ENCODE results near the gene WIZ.
A peak's percentile ranks its signal among the peaks of the same experiment; 100 is the strongest.

WIZ gene

DNA sequence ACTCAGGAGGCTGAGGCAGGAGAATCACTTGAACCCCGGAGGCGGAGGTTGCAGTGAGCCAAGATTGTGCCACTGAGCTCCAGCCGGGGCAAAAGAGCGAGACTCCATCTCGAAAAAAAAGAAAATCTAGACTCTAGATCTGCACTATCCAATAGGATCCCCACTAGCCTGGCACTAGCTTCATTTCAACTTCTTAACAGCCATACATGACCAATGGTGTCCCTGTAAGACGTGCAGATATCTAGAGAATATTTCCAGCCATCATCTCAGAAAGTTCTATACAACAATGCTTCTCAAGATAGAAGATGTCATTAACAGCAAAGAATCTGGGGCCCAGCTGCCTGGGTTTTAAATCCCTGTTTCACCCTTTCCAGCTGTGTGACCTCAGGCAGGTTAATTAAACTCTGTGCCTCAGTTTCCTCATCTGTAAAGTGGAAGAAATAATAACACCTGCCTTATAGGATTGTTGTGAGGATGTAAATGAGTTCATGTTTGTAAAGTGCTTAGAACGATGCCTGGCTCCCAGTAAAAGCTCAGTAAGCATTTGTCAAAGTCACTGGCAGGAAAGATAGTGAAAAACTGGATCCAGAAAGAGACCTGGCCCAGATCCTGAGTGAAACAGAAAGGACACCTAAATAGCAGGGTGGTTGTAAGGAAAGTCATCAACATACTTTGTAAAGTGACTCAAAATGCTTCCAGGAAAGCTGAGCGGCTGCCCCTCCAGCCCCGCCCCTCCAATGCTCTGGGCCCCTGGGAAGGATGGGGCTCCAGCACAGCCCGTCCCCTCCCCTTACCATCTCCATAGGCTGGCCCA is 13.5 kb downstream of the WIZ start:
- Histone ChIP-seq H3K36me3 (peaks cover 4% of the 10 kb centered on the region; the same call in 1 of the 2 replicates), H3K27me3 (ENCODE audit: insufficient read depth, low read depth, severe bottlenecking) (no peaks in the 10 kb centered on the region), H3K4me3 (ENCODE audit: low read depth, low read length) (no peak overlapping the region), H3K27ac (no peak overlapping the region), H3K9me3 (ENCODE audit: severe bottlenecking) (no peaks in the 10 kb centered on the region)
- TF ChIP-seq, protein P1, sequence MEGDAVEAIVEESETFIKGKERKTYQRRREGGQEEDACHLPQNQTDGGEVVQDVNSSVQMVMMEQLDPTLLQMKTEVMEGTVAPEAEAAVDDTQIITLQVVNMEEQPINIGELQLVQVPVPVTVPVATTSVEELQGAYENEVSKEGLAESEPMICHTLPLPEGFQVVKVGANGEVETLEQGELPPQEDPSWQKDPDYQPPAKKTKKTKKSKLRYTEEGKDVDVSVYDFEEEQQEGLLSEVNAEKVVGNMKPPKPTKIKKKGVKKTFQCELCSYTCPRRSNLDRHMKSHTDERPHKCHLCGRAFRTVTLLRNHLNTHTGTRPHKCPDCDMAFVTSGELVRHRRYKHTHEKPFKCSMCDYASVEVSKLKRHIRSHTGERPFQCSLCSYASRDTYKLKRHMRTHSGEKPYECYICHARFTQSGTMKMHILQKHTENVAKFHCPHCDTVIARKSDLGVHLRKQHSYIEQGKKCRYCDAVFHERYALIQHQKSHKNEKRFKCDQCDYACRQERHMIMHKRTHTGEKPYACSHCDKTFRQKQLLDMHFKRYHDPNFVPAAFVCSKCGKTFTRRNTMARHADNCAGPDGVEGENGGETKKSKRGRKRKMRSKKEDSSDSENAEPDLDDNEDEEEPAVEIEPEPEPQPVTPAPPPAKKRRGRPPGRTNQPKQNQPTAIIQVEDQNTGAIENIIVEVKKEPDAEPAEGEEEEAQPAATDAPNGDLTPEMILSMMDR (IDR thresholded peaks at IDR 0.05; ENCODE audit: low read depth, low read length): no peak
- no peak for DNase-seq

GRCh38 chr19:15433519-15434069 is 16.2 kb downstream of the WIZ start:
- no peak for DNase-seq
- Histone ChIP-seq H3K36me3 (peaks cover 31% of the 10 kb centered on the region), H3K9me3 (ENCODE audit: severe bottlenecking) (no peaks in the 10 kb centered on the region), H3K4me3 (ENCODE audit: low read depth, low read length) (peak overlapping the region; percentile 94), H3K27me3 (ENCODE audit: insufficient read depth, low read depth, severe bottlenecking) (no peaks in the 10 kb centered on the region), H3K27ac (peak overlapping the region; percentile 80)
- TF ChIP-seq, protein P1 (IDR thresholded peaks at IDR 0.05; ENCODE audit: low read depth, low read length): no peak

DNA sequence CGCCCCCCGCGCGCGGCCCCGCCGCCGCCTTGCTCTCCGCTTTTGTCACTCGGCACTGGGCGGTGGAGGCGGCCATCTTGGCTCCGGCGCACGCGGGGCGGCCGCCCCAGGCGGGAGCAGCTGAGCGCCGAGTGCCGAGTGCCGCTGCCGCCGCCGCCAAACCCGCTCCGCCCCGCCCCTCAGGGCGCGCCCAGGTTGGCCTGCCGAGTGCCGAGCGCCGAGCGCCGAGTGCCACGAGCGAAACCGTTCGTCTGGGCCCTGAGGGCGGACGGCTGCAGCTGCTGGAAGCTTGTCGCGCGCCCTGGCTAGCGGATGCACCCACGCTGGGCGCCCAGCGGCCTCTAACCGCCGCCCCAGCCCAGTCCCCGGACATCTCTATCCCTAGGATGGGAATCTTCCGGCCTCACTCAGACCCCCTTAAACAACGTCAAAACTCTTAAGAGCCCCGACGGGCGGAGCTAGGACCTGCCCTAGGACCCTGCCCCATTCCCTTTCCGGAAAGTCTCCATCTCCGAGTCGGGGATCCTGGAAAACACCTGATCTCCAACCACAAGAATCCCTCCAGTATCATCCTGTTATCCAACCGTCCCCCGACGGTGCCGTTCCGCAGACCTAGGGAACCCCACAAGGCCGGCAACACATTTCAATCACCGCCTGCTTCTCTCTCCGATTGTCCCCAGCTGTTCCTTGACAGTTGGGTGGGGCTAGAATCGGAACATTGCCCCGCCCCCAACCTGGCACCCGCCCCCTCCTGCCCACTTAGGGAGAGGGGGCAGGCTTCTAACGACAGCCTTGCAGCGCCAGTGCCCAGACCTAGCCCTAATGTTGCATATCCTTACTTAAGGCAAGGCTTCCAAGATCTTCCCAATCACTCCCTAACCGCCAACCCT is 16.9 kb downstream of the WIZ start:
- TF ChIP-seq, protein P1 (IDR thresholded peaks at IDR 0.05; ENCODE audit: low read depth, low read length): no peak
- H3K4me3 ChIP-seq (ENCODE audit: low read depth, low read length): peak overlapping the region; percentile 94
- H3K27me3 ChIP-seq (ENCODE audit: insufficient read depth, low read depth, severe bottlenecking): no peaks in the 10 kb centered on the region
- peak overlapping the region; percentile 80 for H3K27ac ChIP-seq
- peak; percentile 91 for DNase-seq
- no peaks in the 10 kb centered on the region for H3K9me3 ChIP-seq (ENCODE audit: severe bottlenecking)
- peaks cover 36% of the 10 kb centered on the region for H3K36me3 ChIP-seq

- Histone ChIP-seq H3K4me3 (ENCODE audit: low read depth, low read length) (peak overlapping the region; percentile 83), H3K9me3 (ENCODE audit: severe bottlenecking) (no peaks in the 10 kb centered on the region), H3K27me3 (ENCODE audit: insufficient read depth, low read depth, severe bottlenecking) (no peaks in the 10 kb centered on the region), H3K36me3 (peaks cover 44% of the 10 kb centered on the region), H3K27ac (peak overlapping the region; percentile 85)
- TF ChIP-seq, protein P1 (IDR thresholded peaks at IDR 0.05; ENCODE audit: low read depth, low read length): no peak
- no peak for DNase-seq
These were observed 17.7 kb downstream of the WIZ start for GRCh38 chr19:15432018-15432494.

- TF ChIP-seq, protein P1 (IDR thresholded peaks at IDR 0.05; ENCODE audit: low read depth, low read length): no peak
- peak overlapping the region; percentile 83 for H3K4me3 ChIP-seq (ENCODE audit: low read depth, low read length)
- no peaks in the 10 kb centered on the region for H3K9me3 ChIP-seq (ENCODE audit: severe bottlenecking)
- no peak for DNase-seq
- H3K27me3 ChIP-seq (ENCODE audit: insufficient read depth, low read depth, severe bottlenecking): no peaks in the 10 kb centered on the region
- peaks cover 50% of the 10 kb centered on the region for H3K36me3 ChIP-seq
- peak overlapping the region; percentile 85 for H3K27ac ChIP-seq
These were observed 18.2 kb downstream of the WIZ start for GRCh38 chr19:15431396-15432017.

Data from WERI-Rb-1 (cell line).